ENCODE data around the gene TRAPPC1. TPM values are rescaled to one million over a fixed set of nuclear protein-coding genes. Genes with fewer than 3 reads are reported as not detected.
A peak's percentile ranks its signal among the peaks of the same experiment; 100 is the strongest.
"Not testable (repeated sequence)": the region's sequence is repeated elsewhere in the genome, so short reads cannot be mapped to it uniquely, and the experiment has no call there.

Gene TRAPPC1
- polyA plus RNA-seq, 1 donor, result 101 TPM

GRCh38 chr17:7961421-7961820 is 29.7 kb upstream of the TRAPPC1 start:
- H3K36me3 ChIP-seq (ENCODE audit: control insufficient read depth, insufficient read depth, low read length), result no peaks in the 10 kb centered on the region
- 86% methylated on average over 1 of the region's 2 CpGs for WGBS (ENCODE audit: insufficient coverage, low lambda C conversion rate)
- no peaks in the 10 kb centered on the region for H3K4me1 ChIP-seq (ENCODE audit: control insufficient read depth, insufficient read depth, low read length)
- DNase-seq, result no peak
- no peak overlapping the region for H3K4me3 ChIP-seq (ENCODE audit: low read length)
- no peak overlapping the region for H3K27ac ChIP-seq (ENCODE audit: low read length)
- H3K9me3 ChIP-seq (ENCODE audit: control insufficient read depth, low read depth, low read length), result no peaks in the 10 kb centered on the region
- H3K27me3 ChIP-seq (ENCODE audit: control insufficient read depth, insufficient read depth, low read length), result no peaks in the 10 kb centered on the region

GRCh38 chr17:7959503-7960253 is 27.9 kb upstream of the TRAPPC1 start:
- Histone ChIP-seq H3K36me3 (ENCODE audit: control insufficient read depth, insufficient read depth, low read length) (no peaks in the 10 kb centered on the region), H3K4me1 (ENCODE audit: control insufficient read depth, insufficient read depth, low read length) (no peaks in the 10 kb centered on the region), H3K9me3 (ENCODE audit: control insufficient read depth, low read depth, low read length) (no peaks in the 10 kb centered on the region), H3K4me3 (ENCODE audit: low read length) (no peak overlapping the region), H3K27ac (ENCODE audit: low read length) (no peak overlapping the region), H3K27me3 (ENCODE audit: control insufficient read depth, insufficient read depth, low read length) (no peaks in the 10 kb centered on the region)
- WGBS (ENCODE audit: insufficient coverage, low lambda C conversion rate), result no CpG with 5 or more reads among the region's 9 CpGs
- DNase-seq, result no peak

GRCh38 chr17:7956228-7956965 is 24.7 kb upstream of the TRAPPC1 start:
- Histone ChIP-seq H3K9me3 (ENCODE audit: control insufficient read depth, low read depth, low read length) (no peaks in the 10 kb centered on the region), H3K27me3 (ENCODE audit: control insufficient read depth, insufficient read depth, low read length) (no peaks in the 10 kb centered on the region), H3K36me3 (ENCODE audit: control insufficient read depth, insufficient read depth, low read length) (no peaks in the 10 kb centered on the region), H3K4me3 (ENCODE audit: low read length) (no peak overlapping the region), H3K27ac (ENCODE audit: low read length) (no peak overlapping the region), H3K4me1 (ENCODE audit: control insufficient read depth, insufficient read depth, low read length) (no peaks in the 10 kb centered on the region)
- peak; percentile 10 to 19 for DNase-seq
- 100% methylated on average over 2 of the region's 11 CpGs for WGBS (ENCODE audit: insufficient coverage, low lambda C conversion rate)

DNA sequence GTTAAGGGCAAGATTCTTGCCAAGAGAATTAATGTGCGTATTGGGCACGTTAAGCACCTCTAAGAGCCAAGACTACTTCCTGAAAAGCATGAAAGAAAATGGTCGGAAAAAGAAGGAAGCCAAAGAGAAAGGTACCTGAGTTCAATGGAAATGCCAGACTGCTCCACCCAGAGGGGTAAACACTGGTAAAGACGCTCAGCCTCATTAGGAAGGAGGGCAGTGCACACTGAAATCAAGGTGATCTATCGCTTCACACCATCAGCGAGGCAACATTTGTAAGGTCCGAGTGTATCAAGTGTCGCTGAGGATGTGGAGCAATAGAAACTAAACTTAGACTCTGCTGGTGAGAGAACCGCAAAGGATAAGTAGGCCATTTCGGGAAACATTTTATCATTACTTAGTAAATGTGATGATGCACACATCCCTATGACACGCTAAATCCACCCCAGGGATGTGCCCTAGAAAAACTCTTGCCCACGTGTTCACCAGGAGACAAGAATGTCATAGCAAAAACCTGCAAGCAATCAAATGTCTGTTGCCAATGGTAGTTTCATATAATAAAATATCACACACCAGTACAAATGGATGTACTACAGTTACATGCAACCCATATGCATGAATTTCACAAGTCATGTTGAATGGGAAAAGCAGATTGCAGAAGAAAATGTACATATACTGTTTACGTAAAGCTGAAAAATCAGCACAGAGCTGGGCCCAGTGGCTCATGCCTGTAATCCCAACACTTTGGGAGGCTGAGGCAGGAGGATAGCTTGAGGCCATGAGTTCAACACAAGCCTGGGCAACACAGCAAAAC is 23.9 kb upstream of the TRAPPC1 start:
- Histone ChIP-seq H3K4me1 (ENCODE audit: control insufficient read depth, insufficient read depth, low read length) (no peaks in the 10 kb centered on the region), H3K4me3 (ENCODE audit: low read length) (no peak overlapping the region), H3K27me3 (ENCODE audit: control insufficient read depth, insufficient read depth, low read length) (no peaks in the 10 kb centered on the region), H3K36me3 (ENCODE audit: control insufficient read depth, insufficient read depth, low read length) (no peaks in the 10 kb centered on the region), H3K27ac (ENCODE audit: low read length) (no peak overlapping the region), H3K9me3 (ENCODE audit: control insufficient read depth, low read depth, low read length) (no peaks in the 10 kb centered on the region)
- WGBS (ENCODE audit: insufficient coverage, low lambda C conversion rate), result no CpG with 5 or more reads among the region's 13 CpGs
- DNase-seq, result no peak

DNA sequence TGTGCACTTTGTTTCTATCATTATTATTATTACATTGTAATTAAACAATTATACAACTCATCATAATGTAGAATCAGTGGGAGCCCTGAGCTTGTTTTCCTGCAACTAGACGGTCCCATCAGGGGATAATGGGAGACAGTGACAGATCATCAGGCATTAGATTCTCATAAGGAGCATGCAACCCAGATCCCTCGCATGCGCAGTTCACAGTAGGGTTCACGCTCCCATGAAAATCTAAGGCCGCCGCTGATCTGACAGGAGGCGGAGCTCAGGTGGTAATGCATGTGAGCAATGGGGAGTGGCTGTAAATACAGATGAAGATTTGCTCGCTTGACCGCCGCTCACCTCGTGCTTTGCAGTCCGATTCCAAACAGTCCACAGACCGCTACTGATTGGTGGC is 21.5 kb upstream of the TRAPPC1 start:
- H3K27ac ChIP-seq (ENCODE audit: low read length); H3K27me3 ChIP-seq (ENCODE audit: control insufficient read depth, insufficient read depth, low read length); DNase-seq; H3K4me3 ChIP-seq (ENCODE audit: low read length); H3K9me3 ChIP-seq (ENCODE audit: control insufficient read depth, low read depth, low read length); H3K4me1 ChIP-seq (ENCODE audit: control insufficient read depth, insufficient read depth, low read length): not testable (repeated sequence)
- peaks cover 13% of the 10 kb centered on the region for H3K36me3 ChIP-seq (ENCODE audit: control insufficient read depth, insufficient read depth, low read length)
- no CpG with 5 or more reads among the region's 13 CpGs for WGBS (ENCODE audit: insufficient coverage, low lambda C conversion rate)

DNA sequence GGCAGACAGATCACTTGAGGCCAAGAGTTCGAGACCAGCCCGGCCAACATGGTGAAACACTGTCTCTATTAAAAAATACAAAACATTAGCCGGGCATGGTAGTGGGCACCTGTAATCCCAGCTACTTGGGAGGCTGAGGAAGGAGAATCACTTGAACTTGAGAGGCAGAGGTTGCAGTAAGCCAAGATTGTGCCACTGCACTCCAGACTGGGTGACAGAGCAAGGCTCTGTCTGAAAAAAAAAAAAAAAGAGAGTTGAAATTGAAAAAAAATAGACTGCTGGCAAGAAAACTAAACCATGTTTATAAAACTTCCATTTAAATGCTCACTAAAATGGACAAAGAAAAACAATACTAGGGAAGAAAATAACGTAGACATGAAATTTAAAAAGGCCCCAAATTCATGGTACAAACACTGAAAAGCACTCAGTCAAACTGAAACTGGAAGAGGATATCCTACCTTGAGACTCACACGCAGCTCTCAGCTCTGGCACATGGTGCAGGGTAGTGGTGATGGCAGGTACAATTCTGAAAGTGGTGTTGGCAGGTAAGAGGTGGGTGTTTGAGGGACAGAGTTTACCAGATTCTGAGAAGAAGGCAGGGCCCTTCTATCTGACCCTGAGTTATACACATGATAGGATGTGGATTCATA is 19.5 kb upstream of the TRAPPC1 start:
- Histone ChIP-seq H3K4me1 (ENCODE audit: control insufficient read depth, insufficient read depth, low read length) (no peaks in the 10 kb centered on the region), H3K36me3 (ENCODE audit: control insufficient read depth, insufficient read depth, low read length) (peaks cover 28% of the 10 kb centered on the region), H3K27me3 (ENCODE audit: control insufficient read depth, insufficient read depth, low read length) (no peaks in the 10 kb centered on the region), H3K4me3 (ENCODE audit: low read length) (no peak overlapping the region), H3K27ac (ENCODE audit: low read length) (no peak overlapping the region), H3K9me3 (ENCODE audit: control insufficient read depth, low read depth, low read length) (no peaks in the 10 kb centered on the region)
- WGBS (ENCODE audit: insufficient coverage, low lambda C conversion rate), result 33% methylated on average over 1 of the region's 5 CpGs
- no peak for DNase-seq

DNA sequence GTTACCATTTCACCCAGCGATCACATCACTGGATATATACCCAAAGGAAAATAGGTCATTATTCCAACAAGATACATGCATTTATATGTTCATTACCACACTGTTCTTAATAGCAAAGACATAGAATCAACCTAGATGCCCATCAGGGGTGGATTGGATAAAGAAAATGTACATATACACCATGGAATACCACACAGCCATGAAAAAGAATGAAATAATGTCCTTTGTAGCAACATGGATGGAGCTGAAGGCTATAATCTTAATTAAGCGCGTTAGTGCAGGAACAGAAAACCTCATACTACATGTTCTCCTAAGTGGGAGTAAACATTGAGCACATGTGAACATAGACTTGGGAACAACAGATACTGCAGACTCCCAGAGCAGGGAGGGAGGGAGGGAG is 18.8 kb upstream of the TRAPPC1 start:
- no peak overlapping the region for H3K27ac ChIP-seq (ENCODE audit: low read length)
- H3K36me3 ChIP-seq (ENCODE audit: control insufficient read depth, insufficient read depth, low read length), result peaks cover 35% of the 10 kb centered on the region
- no CpG with 5 or more reads among the region's 3 CpGs for WGBS (ENCODE audit: insufficient coverage, low lambda C conversion rate)
- no peak for DNase-seq
- no peaks in the 10 kb centered on the region for H3K4me1 ChIP-seq (ENCODE audit: control insufficient read depth, insufficient read depth, low read length)
- H3K9me3 ChIP-seq (ENCODE audit: control insufficient read depth, low read depth, low read length), result no peaks in the 10 kb centered on the region
- H3K4me3 ChIP-seq (ENCODE audit: low read length), result no peak overlapping the region
- no peaks in the 10 kb centered on the region for H3K27me3 ChIP-seq (ENCODE audit: control insufficient read depth, insufficient read depth, low read length)

DNA sequence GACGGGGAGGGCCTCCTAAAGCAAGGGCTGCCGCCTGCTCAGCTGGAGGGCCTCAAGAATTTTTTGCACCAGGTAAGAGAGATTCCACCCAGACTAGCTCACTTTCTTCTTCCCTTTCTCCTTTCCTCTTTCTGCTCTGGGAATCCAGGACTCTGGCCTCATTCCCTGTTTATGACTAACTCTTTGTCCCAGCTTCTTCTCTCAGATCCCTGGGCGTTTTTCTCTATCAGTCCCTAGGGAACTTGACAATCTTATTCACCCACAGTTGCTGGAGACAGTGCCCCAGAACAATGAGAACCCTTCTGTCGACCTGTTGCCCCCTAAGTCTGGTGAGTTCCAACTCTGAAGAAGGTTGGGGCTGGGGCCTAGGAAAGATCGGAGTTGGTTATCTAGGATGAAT is 15.9 kb upstream of the TRAPPC1 start:
- H3K4me1 ChIP-seq (ENCODE audit: control insufficient read depth, insufficient read depth, low read length), result no peaks in the 10 kb centered on the region
- peaks cover 60% of the 10 kb centered on the region for H3K36me3 ChIP-seq (ENCODE audit: control insufficient read depth, insufficient read depth, low read length)
- WGBS (ENCODE audit: insufficient coverage, low lambda C conversion rate), result no CpG with 5 or more reads among the region's 5 CpGs
- H3K27me3 ChIP-seq (ENCODE audit: control insufficient read depth, insufficient read depth, low read length), result no peaks in the 10 kb centered on the region
- no peak overlapping the region for H3K27ac ChIP-seq (ENCODE audit: low read length)
- no peak for DNase-seq
- H3K4me3 ChIP-seq (ENCODE audit: low read length), result no peak overlapping the region
- no peaks in the 10 kb centered on the region for H3K9me3 ChIP-seq (ENCODE audit: control insufficient read depth, low read depth, low read length)

- Histone ChIP-seq H3K27me3 (ENCODE audit: control insufficient read depth, insufficient read depth, low read length) (no peaks in the 10 kb centered on the region), H3K36me3 (ENCODE audit: control insufficient read depth, insufficient read depth, low read length) (peaks cover 66% of the 10 kb centered on the region), H3K27ac (ENCODE audit: low read length) (no peak overlapping the region), H3K9me3 (ENCODE audit: control insufficient read depth, low read depth, low read length) (no peaks in the 10 kb centered on the region), H3K4me3 (ENCODE audit: low read length) (no peak overlapping the region), H3K4me1 (ENCODE audit: control insufficient read depth, insufficient read depth, low read length) (no peaks in the 10 kb centered on the region)
- DNase-seq, result no peak
- WGBS (ENCODE audit: insufficient coverage, low lambda C conversion rate), result no CpG with 5 or more reads among the region's 5 CpGs
Measured at GRCh38 chr17:7946441-7946840, 14.7 kb upstream of the TRAPPC1 start.

GRCh38 chr17:7945651-7946050 is 13.9 kb upstream of the TRAPPC1 start:
- H3K4me1 ChIP-seq (ENCODE audit: control insufficient read depth, insufficient read depth, low read length), result no peaks in the 10 kb centered on the region
- DNase-seq, result no peak
- no peak overlapping the region for H3K27ac ChIP-seq (ENCODE audit: low read length)
- H3K4me3 ChIP-seq (ENCODE audit: low read length), result no peak overlapping the region
- no peaks in the 10 kb centered on the region for H3K27me3 ChIP-seq (ENCODE audit: control insufficient read depth, insufficient read depth, low read length)
- no CpG with 5 or more reads among the region's 7 CpGs for WGBS (ENCODE audit: insufficient coverage, low lambda C conversion rate)
- no peaks in the 10 kb centered on the region for H3K9me3 ChIP-seq (ENCODE audit: control insufficient read depth, low read depth, low read length)
- peaks cover 71% of the 10 kb centered on the region for H3K36me3 ChIP-seq (ENCODE audit: control insufficient read depth, insufficient read depth, low read length)

Measured in large intestine (tissue), 3 donors.